Body of pancreas (tissue), 4 donors: ENCODE results near the gene SLN. TPM values are rescaled to one million over a fixed set of nuclear protein-coding genes. Genes with fewer than 3 reads are reported as not detected.

Source experiments
- ATAC-seq: fragments of 150-250 bp; one replicate; pipeline ENCODE4 v1.9.1; 2016
- DNase-seq, 4 donors: peaks; one replicate each; pipeline ENCODE4 v3.0.0-alpha.2; 2019
- H3K27ac ChIP-seq, 4 donors: fragments of 200-600 bp; sonication (generic); 1 replicate in 3 of 4; 2 replicates in 1 of 4; pipeline versions ENCODE4 v1.5.1 to v1.6.1; 2016 to 2019; ENCODE audit warnings: mild to moderate bottlenecking in 1 of 4, mixed read lengths in 1 of 4, moderate library complexity in 1 of 4
- H3K27me3 ChIP-seq, 2 donors: fragments of 200-600 bp; sonication (generic); one replicate each; pipeline ENCODE4 v1.6.0; 2016; ENCODE audit warnings: mild to moderate bottlenecking in 1 of 2
- H3K36me3 ChIP-seq, 2 donors: fragments of 200-600 bp; sonication (generic); replicated peaks in 1 of 2; 2 replicates each; pipeline ENCODE4 v1.5.1; 2016; ENCODE audit warnings: low read depth in 2 of 2; ENCODE audit not compliant: insufficient read depth in 1 of 2
- H3K4me1 ChIP-seq: fragments of 200-600 bp; sonication (generic); one replicate; pipeline ENCODE4 v1.6.0; 2016
- H3K4me3 ChIP-seq, 2 donors: fragments of 200-600 bp; sonication (generic); 1 replicate in 1 of 2; 2 replicates in 1 of 2; pipeline ENCODE4 v1.5.1; 2016 to 2019
- H3K9me3 ChIP-seq, 3 donors: fragments of 200-600 bp; sonication (generic); 1 replicate in 2 of 3; 2 replicates in 1 of 3; pipeline ENCODE4 v1.5.1; 2016
- POLR2A ChIP-seq, 3 donors: fragments of 450-650 bp; IDR thresholded peaks; one replicate each; pipeline ENCODE4 v1.6.1; 2016; ENCODE audit warnings: antibody characterized with exemption in 3 of 3, mild to moderate bottlenecking in 2 of 3
- WGBS, 2 donors: methylation state at CpG; one replicate each; pipeline ENCODE4 v1.1.5; 2017; 5-methylcytosine and 5-hydroxymethylcytosine counted together
- intact Hi-C: fragments of 100-400 bp; cut with DNase I; formaldehyde crosslinking; loops from one replicate; pipeline ENCODE4 v1.15.1; 2023
- total RNA-seq, 2 donors: library from RNA; depleted of rRNA; stranded (reverse); fragments of >200 nt; gene quantifications; one replicate each; pipeline ENCODE4 v1.1.0, GENCODE V29; 2016
- TF ChIP-seq, protein P1 (sequence below), 7 experiments: fragments of 450-650 bp in 4 of 7; fragments of 200-600 bp in 3 of 7; sonication (generic) in 3 of 7; IDR thresholded peaks; one replicate each; pipeline ENCODE4 v1.5.1; 2016 to 2019; ENCODE audit warnings: antibody characterized with exemption in 7 of 7

The SLN gene
- total RNA-seq, 2 donors from 2014 or later, result 2.3 to 3.0 TPM

- no peak overlapping the region for H3K4me3 ChIP-seq
- H3K27ac ChIP-seq, result no peak overlapping the region
- no peaks in the 10 kb centered on the region for H3K27me3 ChIP-seq
- ATAC-seq (no peak), DNase-seq (no peak)
- WGBS, 2 donors, result 72 to 74% methylated on average over 7 of the region's 7 CpGs
- H3K9me3 ChIP-seq, result no peaks in the 10 kb centered on the region
- intact Hi-C loops, result no loop called here
- H3K36me3 ChIP-seq, result no peaks in the 10 kb centered on the region
- H3K4me1 ChIP-seq, result no peaks in the 10 kb centered on the region
- TF ChIP-seq, protein P1, sequence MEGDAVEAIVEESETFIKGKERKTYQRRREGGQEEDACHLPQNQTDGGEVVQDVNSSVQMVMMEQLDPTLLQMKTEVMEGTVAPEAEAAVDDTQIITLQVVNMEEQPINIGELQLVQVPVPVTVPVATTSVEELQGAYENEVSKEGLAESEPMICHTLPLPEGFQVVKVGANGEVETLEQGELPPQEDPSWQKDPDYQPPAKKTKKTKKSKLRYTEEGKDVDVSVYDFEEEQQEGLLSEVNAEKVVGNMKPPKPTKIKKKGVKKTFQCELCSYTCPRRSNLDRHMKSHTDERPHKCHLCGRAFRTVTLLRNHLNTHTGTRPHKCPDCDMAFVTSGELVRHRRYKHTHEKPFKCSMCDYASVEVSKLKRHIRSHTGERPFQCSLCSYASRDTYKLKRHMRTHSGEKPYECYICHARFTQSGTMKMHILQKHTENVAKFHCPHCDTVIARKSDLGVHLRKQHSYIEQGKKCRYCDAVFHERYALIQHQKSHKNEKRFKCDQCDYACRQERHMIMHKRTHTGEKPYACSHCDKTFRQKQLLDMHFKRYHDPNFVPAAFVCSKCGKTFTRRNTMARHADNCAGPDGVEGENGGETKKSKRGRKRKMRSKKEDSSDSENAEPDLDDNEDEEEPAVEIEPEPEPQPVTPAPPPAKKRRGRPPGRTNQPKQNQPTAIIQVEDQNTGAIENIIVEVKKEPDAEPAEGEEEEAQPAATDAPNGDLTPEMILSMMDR (IDR thresholded peaks at IDR 0.05), result no peak
- TF ChIP-seq POLR2A (IDR thresholded peaks at IDR 0.05), result no peak
Measured at GRCh38 chr11:107677924-107678631, 33.8 kb downstream of the SLN start.

- ATAC-seq, result no peak
- H3K4me1 ChIP-seq, result no peaks in the 10 kb centered on the region
- 67 to 73% methylated on average over 8 of the region's 8 CpGs for WGBS, 2 donors
- no peak for DNase-seq
- no peak overlapping the region for H3K27ac ChIP-seq
- intact Hi-C loops, result no loop called here
- no peaks in the 10 kb centered on the region for H3K36me3 ChIP-seq
- H3K9me3 ChIP-seq, result no peaks in the 10 kb centered on the region
- H3K27me3 ChIP-seq, result no peaks in the 10 kb centered on the region
- TF ChIP-seq POLR2A (IDR thresholded peaks at IDR 0.05), result no peak
- TF ChIP-seq, protein P1 (IDR thresholded peaks at IDR 0.05), result no peak
- no peak overlapping the region for H3K4me3 ChIP-seq
Measured at GRCh38 chr11:107676336-107677057, 35.4 kb downstream of the SLN start.

GRCh38 chr11:107675902-107676301 is 36.0 kb downstream of the SLN start:
- Histone ChIP-seq H3K4me3 (no peak overlapping the region), H3K36me3 (no peaks in the 10 kb centered on the region), H3K9me3 (no peaks in the 10 kb centered on the region), H3K27me3 (no peaks in the 10 kb centered on the region), H3K4me1 (no peaks in the 10 kb centered on the region), H3K27ac (no peak overlapping the region)
- intact Hi-C loops, result no loop called here
- ATAC-seq (no peak), DNase-seq (no peak)
- 82 to 86% methylated on average over 2 of the region's 2 CpGs for WGBS, 2 donors
- no peak for TF ChIP-seq POLR2A (IDR thresholded peaks at IDR 0.05)
- TF ChIP-seq, protein P1 (IDR thresholded peaks at IDR 0.05), result no peak

- no peak overlapping the region for H3K4me3 ChIP-seq
- H3K36me3 ChIP-seq, result no peaks in the 10 kb centered on the region
- H3K9me3 ChIP-seq, result no peaks in the 10 kb centered on the region
- no peak for ATAC-seq
- DNase-seq, result no peak
- no peaks in the 10 kb centered on the region for H3K27me3 ChIP-seq
- intact Hi-C loops, result no loop called here
- 56 to 67% methylated on average over 3 to 4 of the region's 4 CpGs for WGBS, 2 donors
- TF ChIP-seq, protein P1 (IDR thresholded peaks at IDR 0.05), result no peak
- TF ChIP-seq POLR2A (IDR thresholded peaks at IDR 0.05), result no peak
- no peak overlapping the region for H3K27ac ChIP-seq
- H3K4me1 ChIP-seq, result no peaks in the 10 kb centered on the region
Measured at GRCh38 chr11:107669893-107670601, 41.8 kb downstream of the SLN start.
